ENCODE data around the gene TLR10.

DNA sequence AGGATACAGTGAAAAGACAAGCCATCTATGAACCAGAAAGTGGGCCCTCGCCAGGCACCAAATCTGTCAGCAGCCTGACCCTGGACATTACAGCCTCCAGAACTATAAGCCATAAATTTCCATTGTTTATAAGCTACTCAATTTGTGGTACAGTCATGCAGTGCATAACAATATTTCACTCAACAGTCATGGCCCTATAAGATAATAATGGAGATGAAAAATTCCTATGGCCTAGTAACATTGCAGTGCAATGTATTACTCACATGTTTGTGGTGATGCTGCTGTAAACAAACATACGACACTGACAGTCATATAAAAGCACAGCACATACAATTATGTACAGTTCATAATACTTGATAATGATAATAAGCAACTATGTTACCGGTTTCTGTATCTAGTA lies 38.9 kb upstream of the TLR10 start:
- TF ChIP-seq, protein P1, sequence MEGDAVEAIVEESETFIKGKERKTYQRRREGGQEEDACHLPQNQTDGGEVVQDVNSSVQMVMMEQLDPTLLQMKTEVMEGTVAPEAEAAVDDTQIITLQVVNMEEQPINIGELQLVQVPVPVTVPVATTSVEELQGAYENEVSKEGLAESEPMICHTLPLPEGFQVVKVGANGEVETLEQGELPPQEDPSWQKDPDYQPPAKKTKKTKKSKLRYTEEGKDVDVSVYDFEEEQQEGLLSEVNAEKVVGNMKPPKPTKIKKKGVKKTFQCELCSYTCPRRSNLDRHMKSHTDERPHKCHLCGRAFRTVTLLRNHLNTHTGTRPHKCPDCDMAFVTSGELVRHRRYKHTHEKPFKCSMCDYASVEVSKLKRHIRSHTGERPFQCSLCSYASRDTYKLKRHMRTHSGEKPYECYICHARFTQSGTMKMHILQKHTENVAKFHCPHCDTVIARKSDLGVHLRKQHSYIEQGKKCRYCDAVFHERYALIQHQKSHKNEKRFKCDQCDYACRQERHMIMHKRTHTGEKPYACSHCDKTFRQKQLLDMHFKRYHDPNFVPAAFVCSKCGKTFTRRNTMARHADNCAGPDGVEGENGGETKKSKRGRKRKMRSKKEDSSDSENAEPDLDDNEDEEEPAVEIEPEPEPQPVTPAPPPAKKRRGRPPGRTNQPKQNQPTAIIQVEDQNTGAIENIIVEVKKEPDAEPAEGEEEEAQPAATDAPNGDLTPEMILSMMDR (IDR thresholded peaks at IDR 0.05; ENCODE audit: poor library complexity, severe bottlenecking), result no peak
- TF ChIP-seq POLR2AphosphoS5 (IDR thresholded peaks at IDR 0.05) (no peak), EZH2 (IDR thresholded peaks at IDR 0.05; ENCODE audit: borderline replicate concordance, insufficient read depth, low read length, poor library complexity, severe bottlenecking) (no peak), RAD21 (conservative IDR thresholded peaks at IDR 0.05) (no peak), EP300 (conservative IDR thresholded peaks at IDR 0.05; ENCODE audit: poor library complexity, severe bottlenecking) (no peak)
- TF ChIP-seq, protein P2, sequence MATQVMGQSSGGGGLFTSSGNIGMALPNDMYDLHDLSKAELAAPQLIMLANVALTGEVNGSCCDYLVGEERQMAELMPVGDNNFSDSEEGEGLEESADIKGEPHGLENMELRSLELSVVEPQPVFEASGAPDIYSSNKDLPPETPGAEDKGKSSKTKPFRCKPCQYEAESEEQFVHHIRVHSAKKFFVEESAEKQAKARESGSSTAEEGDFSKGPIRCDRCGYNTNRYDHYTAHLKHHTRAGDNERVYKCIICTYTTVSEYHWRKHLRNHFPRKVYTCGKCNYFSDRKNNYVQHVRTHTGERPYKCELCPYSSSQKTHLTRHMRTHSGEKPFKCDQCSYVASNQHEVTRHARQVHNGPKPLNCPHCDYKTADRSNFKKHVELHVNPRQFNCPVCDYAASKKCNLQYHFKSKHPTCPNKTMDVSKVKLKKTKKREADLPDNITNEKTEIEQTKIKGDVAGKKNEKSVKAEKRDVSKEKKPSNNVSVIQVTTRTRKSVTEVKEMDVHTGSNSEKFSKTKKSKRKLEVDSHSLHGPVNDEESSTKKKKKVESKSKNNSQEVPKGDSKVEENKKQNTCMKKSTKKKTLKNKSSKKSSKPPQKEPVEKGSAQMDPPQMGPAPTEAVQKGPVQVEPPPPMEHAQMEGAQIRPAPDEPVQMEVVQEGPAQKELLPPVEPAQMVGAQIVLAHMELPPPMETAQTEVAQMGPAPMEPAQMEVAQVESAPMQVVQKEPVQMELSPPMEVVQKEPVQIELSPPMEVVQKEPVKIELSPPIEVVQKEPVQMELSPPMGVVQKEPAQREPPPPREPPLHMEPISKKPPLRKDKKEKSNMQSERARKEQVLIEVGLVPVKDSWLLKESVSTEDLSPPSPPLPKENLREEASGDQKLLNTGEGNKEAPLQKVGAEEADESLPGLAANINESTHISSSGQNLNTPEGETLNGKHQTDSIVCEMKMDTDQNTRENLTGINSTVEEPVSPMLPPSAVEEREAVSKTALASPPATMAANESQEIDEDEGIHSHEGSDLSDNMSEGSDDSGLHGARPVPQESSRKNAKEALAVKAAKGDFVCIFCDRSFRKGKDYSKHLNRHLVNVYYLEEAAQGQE (IDR thresholded peaks at IDR 0.05; ENCODE audit: borderline replicate concordance), result no peak

All from neural cell (in vitro differentiated cells).